SK-N-SH treated with all-trans-retinoic acid at 6 μM for 48 hours (cell line): Measurements from ENCODE around the gene COG3.
A peak's percentile ranks its signal among the peaks of the same experiment; 100 is the strongest.

ENCODE experiments used
- ATAC-seq: fragments of 200-7000 bp; cut with Tn5 transposase; 3 replicates; pipeline ENCODE4 v1.9.1; 2020; ENCODE audit warnings: mild to moderate bottlenecking, moderate library complexity
- ARNTL ChIP-seq: fragments of 450-650 bp; formaldehyde crosslinking; IDR thresholded peaks from 2 replicates; pipeline ENCODE4 v1.5.0; 2020; ENCODE audit warnings: low read depth, mild to moderate bottlenecking, moderate library complexity, borderline replicate concordance
- BACH2 ChIP-seq: fragments of 250-450 bp; sonication (Bioruptor Pico); IDR thresholded peaks from 2 replicates; pipeline ENCODE4 v1.9.0; 2021; ENCODE audit warnings: mild to moderate bottlenecking, borderline replicate concordance
- CSDC2 ChIP-seq: fragments of 250-450 bp; sonication (Bioruptor Pico); IDR thresholded peaks from 2 replicates; pipeline ENCODE4 v1.5.0; 2020; ENCODE audit warnings: mild to moderate bottlenecking, moderate library complexity
- CSRNP3 ChIP-seq: fragments of 250-450 bp; sonication (Bioruptor Pico); IDR thresholded peaks from 2 replicates; pipeline ENCODE4 v1.5.1; 2021; ENCODE audit warnings: mild to moderate bottlenecking, moderate library complexity
- ESRRG ChIP-seq: fragments of 250-450 bp; sonication (Bioruptor Pico); IDR thresholded peaks from 2 replicates; pipeline ENCODE4 v1.6.1; 2021; ENCODE audit warnings: mild to moderate bottlenecking
- ISL1 ChIP-seq: fragments of 250-450 bp; sonication (Bioruptor Pico); IDR thresholded peaks from 2 replicates; pipeline ENCODE4 v2.1.2; 2022; ENCODE audit warnings: mild to moderate bottlenecking, moderate library complexity
- OSR1 ChIP-seq: fragments of 250-450 bp; sonication (Bioruptor Pico); IDR thresholded peaks from 2 replicates; pipeline ENCODE4 v1.8.0; 2022; ENCODE audit warnings: moderate library complexity, mild to moderate bottlenecking, inconsistent platforms
- PATZ1 ChIP-seq: fragments of 250-450 bp; sonication (Bioruptor Pico); IDR thresholded peaks from 2 replicates; pipeline ENCODE4 v1.8.0; 2020; ENCODE audit warnings: mild to moderate bottlenecking, moderate library complexity, borderline replicate concordance
- POU6F1 ChIP-seq: fragments of 250-450 bp; sonication (Bioruptor Pico); IDR thresholded peaks from 2 replicates; pipeline ENCODE4 v1.8.0; 2021; ENCODE audit warnings: low read depth, mild to moderate bottlenecking, moderate library complexity, borderline replicate concordance
- PPARA ChIP-seq: fragments of 250-450 bp; sonication (Bioruptor Pico); IDR thresholded peaks from 2 replicates; pipeline ENCODE4 v1.5.0; 2020; ENCODE audit warnings: mild to moderate bottlenecking, borderline replicate concordance
- RARB ChIP-seq: fragments of 250-450 bp; sonication (Bioruptor Pico); IDR thresholded peaks from 2 replicates; pipeline ENCODE4 v1.8.0; 2021; ENCODE audit warnings: mild to moderate bottlenecking, moderate library complexity
- SNAI2 ChIP-seq: fragments of 250-450 bp; sonication (Bioruptor Pico); IDR thresholded peaks from 2 replicates; pipeline ENCODE4 v1.5.0; 2020; ENCODE audit warnings: mild to moderate bottlenecking, moderate library complexity
- TCF4 ChIP-seq: fragments of 250-450 bp; sonication (Bioruptor Pico); IDR thresholded peaks from 2 replicates; pipeline ENCODE4 v1.8.0; 2021; ENCODE audit warnings: mild to moderate bottlenecking, moderate library complexity, borderline replicate concordance
- TOX ChIP-seq: fragments of 250-450 bp; sonication (Bioruptor Pico); IDR thresholded peaks from 2 replicates; pipeline ENCODE4 v1.8.0; 2021; ENCODE audit warnings: mild to moderate bottlenecking, moderate library complexity, borderline replicate concordance
- TSHZ2 ChIP-seq: fragments of 250-450 bp; sonication (Bioruptor Pico); IDR thresholded peaks from 2 replicates; pipeline ENCODE4 v1.5.0; 2020; ENCODE audit warnings: mild to moderate bottlenecking, moderate library complexity
- ZC3H10 ChIP-seq: fragments of 250-450 bp; sonication (Bioruptor Pico); IDR thresholded peaks from 2 replicates; pipeline ENCODE4 v1.5.1; 2021; ENCODE audit warnings: mild to moderate bottlenecking, moderate library complexity
- ZFP3 ChIP-seq: fragments of 250-450 bp; sonication (Bioruptor Pico); IDR thresholded peaks from 2 replicates; pipeline ENCODE4 v1.5.0; 2020; ENCODE audit warnings: mild to moderate bottlenecking, moderate library complexity
- ZFP30 ChIP-seq: fragments of 450-650 bp; formaldehyde crosslinking; IDR thresholded peaks from 2 replicates; pipeline ENCODE4 v1.5.0; 2022; ENCODE audit warnings: mild to moderate bottlenecking, moderate library complexity
- ZNF70 ChIP-seq: fragments of 450-650 bp; formaldehyde crosslinking; IDR thresholded peaks from 2 replicates; pipeline ENCODE4 v1.5.0; 2020; ENCODE audit warnings: mild to moderate bottlenecking, moderate library complexity
- ZNF8 ChIP-seq: fragments of 450-650 bp; formaldehyde crosslinking; IDR thresholded peaks from 2 replicates; pipeline ENCODE4 v1.5.0; 2020; ENCODE audit warnings: mild to moderate bottlenecking, moderate library complexity

Gene COG3

GRCh38 chr13:45554604-45555109, 89.9 kb downstream of the COG3 start:
- no peak for TF ChIP-seq ZFP30 (CRISPR knock-in tag)
- ATAC-seq, result no peak

GRCh38 chr13:45564133-45564776, 99.5 kb downstream of the COG3 start:
- TF ChIP-seq CSDC2 (CRISPR knock-in tag) (no peak), ZFP3 (no peak), ESRRG (CRISPR knock-in tag) (no peak), ISL1 (CRISPR knock-in tag) (no peak), ZNF8 (CRISPR knock-in tag) (no peak), TSHZ2 (CRISPR knock-in tag) (no peak)
- ATAC-seq, result peak; percentile 61

GRCh38 chr13:45565331-45565730, 100.6 kb downstream of the COG3 start:
- no peak for ATAC-seq
- TF ChIP-seq BACH2 (no peak), ISL1 (CRISPR knock-in tag) (no peak), OSR1 (CRISPR knock-in tag) (no peak), PATZ1 (CRISPR knock-in tag) (no peak), RARB (CRISPR knock-in tag) (no peak), ZFP3 (no peak), SNAI2 (no peak), ZC3H10 (CRISPR knock-in tag) (no peak), TCF4 (CRISPR knock-in tag) (no peak), CSRNP3 (CRISPR knock-in tag) (no peak), ESRRG (CRISPR knock-in tag) (no peak), ZFP30 (CRISPR knock-in tag) (no peak), TSHZ2 (CRISPR knock-in tag) (no peak), CSDC2 (CRISPR knock-in tag) (no peak), TOX (CRISPR knock-in tag) (no peak), PPARA (no peak), POU6F1 (CRISPR knock-in tag) (no peak), ARNTL (no peak), ZNF70 (CRISPR knock-in tag) (no peak)
